NCI-H1105 treated with DMSO at 0.1 percent for 48 hours (cell line): ENCODE data around the gene MKX.
A peak's percentile ranks its signal among the peaks of the same experiment; 100 is the strongest.

ENCODE experiments used
- DNase-seq: peaks from one replicate; lab custom pipeline; 2025; lab: John Stamatoyannopoulos, UW

MKX gene, protein sequence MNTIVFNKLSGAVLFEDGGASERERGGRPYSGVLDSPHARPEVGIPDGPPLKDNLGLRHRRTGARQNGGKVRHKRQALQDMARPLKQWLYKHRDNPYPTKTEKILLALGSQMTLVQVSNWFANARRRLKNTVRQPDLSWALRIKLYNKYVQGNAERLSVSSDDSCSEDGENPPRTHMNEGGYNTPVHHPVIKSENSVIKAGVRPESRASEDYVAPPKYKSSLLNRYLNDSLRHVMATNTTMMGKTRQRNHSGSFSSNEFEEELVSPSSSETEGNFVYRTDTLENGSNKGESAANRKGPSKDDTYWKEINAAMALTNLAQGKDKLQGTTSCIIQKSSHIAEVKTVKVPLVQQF

DNA sequence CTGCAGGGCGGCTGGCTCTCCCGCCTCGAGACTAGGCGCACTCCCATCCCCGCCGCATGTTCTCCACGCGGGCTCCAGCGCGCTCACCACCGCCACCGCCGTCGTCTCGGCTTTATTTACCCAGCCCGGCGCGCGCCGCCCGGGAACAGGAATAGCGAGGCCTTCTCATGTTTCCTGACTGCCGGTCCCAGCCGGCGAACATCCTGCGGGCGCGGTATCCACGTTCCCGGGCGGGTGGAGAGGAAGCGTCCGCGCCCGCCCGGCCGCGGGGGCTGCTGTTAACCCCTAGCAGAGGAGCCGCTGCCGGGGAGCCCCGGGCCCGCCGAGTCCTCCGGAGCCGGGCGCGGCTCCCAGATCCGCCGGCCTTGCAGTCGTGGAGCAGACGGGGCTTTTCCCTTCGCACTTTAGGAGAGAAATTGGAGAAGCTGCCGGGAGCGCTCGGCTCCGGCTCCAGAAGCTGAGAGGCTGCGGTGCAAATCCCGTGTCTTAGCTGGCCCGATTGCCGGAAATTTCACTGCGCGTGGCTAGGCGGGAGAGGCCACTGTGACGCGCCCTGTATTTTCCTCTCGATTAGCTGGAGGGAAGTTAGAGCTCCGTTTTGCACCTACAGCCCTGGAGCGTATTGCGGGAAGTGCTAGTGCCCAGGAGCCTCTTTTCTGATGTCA is at the start of gene MKX:
TSS of gene MKX (minus strand) at position 88 of the 665 bp plus-strand sequence. CDS start 2,404 bp downstream, outside the sequence.
- DNase-seq: peak; percentile 3

DNA sequence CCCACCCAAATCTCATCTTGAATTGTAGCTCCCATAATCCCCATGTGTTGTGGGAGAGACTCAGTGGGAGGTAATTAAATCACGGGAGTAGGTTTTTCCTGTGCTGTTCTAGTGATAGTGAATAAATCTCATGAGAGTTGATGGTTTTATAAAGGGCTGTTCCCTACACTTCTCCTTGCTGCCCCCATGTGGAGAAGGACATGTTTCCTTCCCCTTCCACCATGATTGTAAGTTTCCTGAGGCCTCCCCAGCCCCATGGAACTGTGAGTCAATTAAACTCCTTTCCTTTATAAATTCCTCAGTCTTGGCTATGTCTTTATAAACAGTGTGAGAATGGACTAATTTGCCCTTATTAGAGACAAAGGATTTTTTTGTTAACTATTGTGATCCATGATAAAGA is 48.5 kb upstream of the MKX start:
- DNase-seq: no peak

DNA sequence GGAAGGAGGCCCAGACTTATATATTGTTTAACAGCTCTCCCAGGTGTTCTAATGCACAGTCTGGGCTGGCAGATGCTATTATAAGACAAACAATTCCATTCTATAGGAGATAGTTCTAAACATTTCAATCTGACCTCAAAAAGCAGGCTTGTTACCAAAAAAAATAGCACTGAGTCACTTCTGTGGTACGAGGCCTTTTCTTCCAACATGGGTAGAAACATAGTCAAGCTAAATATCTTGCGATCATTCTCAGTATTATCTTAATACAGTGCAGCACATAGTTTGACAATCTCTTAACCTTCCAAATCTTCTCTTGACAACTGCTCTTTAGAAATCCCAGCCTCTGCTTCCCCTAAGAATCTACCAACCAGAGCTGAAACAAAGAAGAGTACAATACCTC is 46.6 kb upstream of the MKX start:
- DNase-seq: no peak

DNA sequence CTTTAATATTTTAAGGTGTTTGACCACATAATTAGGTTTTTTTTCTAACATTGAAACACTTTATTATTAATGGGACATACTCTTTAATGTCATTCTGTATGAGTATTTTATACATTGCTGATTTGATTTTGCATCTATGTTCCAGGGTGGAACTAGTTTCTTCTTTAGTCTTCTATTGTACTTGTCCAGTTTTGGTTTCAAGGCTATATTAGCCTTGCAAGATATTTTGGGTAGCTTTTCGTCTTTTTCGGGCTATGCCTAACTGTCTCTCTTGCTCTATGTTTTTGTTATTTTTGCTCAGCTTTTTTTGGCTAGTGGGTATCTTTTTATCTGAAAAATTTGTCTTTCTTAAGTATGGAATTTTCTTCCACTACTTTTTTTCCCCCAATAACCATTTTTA is 38.7 kb upstream of the MKX start:
- no peak for DNase-seq

DNA sequence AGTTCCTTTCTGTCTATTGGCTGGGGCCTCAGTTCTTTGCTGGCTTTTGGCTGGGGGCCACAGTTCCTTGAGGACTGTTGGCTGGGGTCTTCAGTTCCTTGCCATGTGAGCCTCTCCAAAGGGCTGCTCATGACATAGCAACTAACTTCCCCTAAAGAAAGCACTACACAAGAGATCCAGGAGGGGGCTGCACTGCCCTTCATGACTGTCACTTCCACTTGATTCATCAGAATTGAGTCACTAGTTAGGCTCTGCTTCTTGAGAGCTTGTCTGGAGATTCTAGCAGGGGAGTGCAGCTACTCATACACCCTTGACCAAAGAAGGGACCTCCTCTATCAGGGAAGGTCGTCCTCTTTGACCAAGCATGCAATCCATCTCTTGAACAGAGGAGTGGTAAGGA is 38.0 kb upstream of the MKX start:
- DNase-seq: no peak

DNA sequence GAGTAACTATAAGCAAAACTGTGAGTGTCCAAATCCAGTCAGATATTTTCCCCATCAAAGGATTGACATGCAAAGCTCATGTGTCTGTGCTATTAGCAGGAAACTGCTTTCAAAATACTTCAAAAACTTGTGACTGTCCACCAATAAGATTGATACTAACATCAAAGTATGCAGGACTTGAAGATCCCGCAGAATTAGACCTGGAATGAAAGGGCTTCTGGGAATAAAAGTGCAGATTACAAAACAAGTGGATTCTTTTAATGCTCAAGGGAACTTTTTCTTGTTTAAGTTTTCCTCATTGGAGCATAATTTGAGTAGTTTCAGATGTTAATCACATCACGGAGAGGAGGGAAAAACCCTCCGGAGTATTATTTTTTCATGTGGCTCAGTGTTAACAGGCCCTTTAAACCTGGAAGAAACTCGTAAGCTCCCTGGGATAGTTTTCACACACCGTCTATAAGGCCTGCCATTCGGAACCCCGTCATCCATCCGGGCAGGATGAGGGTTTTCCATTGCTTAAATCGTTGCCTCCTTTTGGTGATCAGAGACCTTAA is 33.9 kb upstream of the MKX start:
- no peak for DNase-seq

DNA sequence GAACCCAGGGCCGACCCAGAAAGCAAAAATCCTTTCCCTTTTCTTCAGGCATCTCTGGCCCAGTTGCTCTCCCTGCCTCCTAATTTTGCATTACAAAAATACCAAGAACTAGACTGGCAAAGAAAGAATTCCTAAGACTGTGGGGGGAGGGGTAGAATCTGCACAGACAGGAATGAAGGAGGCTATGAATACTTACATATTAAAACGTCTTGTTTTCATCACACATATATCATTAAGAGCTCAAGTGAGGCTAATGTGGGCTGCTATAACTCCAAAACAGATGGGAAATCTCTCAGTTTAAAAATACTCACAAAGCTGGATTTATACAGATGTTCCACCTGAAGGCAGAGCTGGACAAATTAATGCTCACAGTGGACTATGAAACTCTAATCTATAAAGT is 29.2 kb upstream of the MKX start:
- no peak for DNase-seq

DNA sequence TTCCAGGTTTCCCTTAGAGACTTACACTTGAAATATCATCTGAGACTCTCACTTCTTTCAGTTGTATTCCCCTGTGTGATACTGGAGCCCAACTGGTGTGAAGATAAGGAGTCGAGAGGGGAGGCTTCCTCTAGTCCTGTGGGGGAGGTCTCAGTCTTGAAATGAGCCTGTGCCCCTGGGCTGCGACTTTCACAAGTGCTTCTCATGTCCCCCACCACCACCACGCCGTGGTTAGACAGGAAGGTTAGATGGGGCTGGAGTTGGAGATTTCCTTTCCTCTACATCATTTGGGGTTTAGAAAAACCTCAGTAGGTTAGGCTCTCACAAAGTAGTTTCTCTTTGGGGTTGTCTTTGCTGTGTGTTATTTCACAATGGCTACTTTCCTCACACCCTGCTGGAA is 25.6 kb upstream of the MKX start:
- no peak for DNase-seq

DNA sequence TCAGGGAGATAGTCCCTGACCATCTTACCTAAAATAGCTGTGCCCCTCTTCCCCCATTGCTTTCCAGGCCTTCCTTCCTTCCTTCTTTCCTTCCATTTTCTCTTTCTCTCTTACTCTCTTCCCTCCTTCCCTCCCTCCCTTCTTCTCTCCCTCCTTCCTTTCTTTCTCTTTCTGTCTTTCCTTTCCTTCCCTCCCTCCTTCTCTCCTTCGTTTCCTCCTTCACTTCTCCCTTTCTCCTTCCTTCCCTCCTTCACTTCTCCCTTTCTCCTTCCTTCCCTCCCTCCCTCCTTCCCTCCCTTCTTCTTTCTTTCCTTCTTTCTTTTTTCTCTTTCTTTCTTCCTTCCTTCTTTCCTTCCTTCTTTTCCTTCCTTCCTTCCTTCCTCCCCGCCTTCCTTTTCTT is 24.6 kb upstream of the MKX start:
- DNase-seq: no peak

DNA sequence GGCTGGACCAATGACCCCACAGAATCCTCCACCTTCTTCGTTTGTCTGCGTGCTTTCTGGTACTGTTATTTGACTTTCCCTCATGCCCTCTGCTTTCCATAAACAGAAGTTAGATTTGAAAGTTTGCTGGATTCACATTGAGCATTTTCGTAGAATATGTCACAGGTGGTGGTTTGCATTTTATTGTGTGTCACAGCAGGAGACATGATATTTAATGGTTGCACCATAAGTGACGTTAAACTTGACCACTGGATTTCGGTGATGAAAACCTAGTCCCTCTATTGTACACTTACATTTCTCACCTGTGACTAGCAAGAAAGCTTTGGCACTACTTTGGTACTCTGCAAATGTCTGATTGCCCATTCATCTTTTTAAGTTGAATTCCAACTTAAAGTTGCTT is 15.2 kb upstream of the MKX start:
- DNase-seq: no peak

DNA sequence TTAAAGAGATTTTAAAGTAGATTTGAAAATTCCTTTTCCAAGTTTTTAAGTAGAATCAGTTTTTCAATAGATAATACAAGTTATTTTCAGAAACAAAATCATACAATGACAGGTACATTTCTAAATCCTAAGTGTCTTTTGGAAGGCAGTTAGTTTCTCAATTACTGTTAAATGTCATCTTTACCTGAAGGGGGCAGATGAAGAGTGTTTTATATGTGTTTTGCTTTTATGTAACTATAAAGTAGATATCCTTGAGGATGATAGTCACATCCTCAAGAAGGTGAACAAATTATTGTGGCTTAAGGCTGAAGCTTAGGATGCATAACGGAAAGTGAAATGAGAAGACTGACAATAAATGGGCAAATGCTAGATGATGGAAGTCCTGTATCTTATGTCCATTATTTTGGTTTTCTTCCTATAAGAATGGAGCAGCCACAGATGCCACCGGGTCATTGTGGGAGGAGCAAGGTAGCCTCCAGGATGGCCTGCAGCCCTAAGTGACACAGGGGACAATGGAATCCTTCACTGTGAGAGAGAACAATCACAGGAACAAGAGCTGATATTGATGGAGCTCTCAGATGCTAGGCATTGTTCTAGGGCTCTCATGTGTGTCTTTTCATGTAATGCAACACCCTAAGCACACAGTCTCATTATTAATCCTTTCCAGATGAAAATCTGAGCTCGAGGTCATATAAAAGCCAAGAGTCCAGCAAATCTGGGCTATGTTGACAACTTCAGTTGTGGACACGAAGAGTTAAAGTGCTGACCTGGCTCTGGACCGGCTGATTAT is 14.1 kb upstream of the MKX start:
- no peak for DNase-seq

DNA sequence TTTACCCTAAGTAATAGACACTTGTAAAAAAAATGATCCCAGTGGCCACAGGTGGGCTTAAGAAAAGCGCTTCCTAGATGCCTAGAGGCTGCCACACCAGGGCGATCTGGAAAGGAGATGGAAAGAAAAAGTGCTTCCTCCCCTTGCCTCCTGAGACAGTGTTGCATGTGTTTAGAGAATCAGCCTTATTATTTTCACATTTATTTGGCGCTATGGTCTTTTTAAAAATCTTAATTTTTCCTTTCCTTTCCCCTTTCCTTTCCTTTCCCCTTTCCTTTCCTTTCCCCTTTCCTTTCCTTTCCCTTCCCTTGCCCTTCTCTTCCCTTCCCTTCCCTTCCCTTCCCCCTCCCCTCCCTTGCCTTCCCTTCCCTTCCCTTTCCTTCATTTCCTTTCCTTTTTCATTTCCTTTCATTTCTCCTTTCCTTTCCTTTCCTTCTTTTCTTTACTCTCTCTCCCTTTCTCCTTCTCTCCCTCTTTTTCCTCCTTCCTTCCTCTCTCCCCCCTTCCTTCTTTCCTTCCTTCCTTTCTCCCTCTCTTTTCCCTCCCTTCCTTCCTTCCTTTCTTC is 7.1 kb upstream of the MKX start:
- no peak for DNase-seq

DNA sequence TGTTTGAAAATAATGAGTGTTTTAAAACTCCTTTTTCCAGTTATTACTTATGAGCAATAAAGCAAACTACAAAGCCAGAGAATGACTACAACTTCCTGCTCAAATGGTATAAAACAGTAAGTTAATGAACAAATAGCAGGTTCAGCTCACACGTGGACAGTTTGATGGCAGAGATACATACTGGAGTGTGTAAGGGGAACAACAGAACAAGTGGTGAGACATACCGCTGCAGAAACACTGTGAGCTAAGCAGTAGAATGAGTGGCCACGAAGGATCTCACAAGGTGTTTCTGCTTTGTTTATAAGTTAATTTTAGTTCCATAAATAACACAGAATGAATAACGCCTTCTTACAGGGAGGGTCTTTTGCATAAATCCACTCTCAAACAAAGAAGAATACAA is 3.0 kb upstream of the MKX start:
- no peak for DNase-seq

DNA sequence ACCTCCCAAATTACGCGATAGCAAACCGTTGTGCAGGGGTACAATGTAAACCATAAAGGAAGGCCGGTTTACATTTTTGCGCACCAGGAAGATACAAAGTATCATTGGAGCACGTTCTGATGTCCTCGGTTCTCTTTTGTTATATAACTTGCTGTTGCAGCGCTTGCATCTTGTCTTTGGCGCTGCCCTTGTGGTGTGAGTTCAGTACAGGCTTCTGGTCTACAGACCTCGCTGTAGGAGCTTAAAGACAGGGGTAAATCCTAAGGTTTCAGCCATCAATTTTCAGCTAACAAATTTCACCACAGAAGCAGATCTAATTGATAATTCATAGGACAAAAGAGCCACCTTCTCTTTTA is 1.5 kb upstream of the MKX start:
- no peak for DNase-seq

DNA sequence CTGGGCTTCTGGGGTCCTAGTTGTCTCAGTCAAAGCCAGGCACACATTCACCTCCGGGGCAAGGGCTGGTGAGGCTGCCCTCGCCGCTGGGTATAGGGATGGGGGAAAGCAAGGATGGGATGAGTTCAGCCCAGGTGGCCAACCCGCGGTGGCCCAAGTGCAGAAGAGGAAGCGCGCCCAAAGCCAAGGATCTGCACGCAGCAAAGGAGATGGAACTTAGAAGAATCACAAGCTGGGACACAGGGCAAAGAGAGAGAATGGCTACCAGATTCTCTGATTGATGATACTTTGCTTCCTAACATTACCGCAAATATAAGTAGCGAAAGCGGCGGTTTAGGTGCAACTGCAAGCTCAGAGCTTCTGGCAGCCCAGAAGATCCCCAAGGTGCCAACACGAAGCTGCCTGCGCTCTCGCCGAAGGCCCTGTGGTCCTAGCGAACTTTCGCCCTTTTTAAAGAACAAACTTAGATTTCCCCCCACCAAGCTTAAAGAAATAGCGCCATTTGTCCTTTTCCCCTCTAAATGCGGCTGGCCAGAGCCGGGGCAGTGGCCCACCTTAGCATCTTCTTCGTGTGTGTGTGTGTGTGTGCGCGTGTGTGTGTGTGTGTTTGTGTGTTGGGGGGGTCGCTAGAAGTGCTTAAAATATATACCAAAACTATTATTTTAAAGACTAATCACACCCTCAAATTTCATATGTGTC is 927 bp upstream of the MKX start:
- DNase-seq: no peak

DNA sequence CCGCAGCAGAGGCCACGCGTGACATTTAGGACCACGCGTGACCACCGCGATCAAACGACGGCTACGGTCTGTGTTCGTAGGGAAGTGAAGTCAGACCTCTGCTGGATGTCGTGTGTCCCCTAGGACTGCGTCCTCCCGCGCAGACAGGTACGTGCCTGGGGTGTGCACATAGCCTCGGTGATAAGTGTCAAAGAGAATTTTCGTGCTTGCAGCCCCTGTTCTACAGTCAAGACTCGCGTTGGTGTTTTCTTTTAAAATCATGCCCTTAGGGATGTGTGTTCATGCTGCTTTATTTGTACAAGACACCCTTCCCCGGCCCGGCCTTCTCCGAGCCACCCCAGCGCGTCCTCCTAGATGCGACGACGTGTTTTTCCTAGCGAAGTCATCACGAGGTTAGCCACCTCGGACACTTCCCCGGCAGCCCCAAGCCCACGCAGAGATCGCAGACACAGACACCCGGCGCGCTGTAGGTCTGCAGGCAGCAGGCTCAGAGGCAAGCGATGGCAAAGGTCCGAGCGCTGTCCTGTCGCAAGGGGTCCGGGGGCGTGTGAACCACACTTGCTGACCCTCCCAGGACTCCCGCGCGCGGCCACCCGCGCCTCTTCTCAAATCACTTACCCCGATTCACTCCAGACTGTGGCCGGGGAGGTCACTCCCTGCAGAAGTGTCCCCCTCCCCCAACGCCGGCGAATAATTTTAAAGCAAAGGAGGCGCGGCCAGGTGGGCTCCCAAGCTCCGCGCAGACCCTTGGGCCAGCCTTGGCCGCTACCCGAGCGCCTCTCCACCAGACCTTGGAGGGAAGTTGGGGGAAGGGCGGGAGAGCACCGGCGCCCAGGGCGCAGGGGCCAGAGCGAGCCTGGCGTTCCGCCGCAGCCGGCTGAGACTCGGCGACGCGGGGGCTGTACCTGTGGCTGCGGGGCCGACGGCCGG is 552 bp downstream of the MKX start:
- DNase-seq: peak; percentile 8

DNA sequence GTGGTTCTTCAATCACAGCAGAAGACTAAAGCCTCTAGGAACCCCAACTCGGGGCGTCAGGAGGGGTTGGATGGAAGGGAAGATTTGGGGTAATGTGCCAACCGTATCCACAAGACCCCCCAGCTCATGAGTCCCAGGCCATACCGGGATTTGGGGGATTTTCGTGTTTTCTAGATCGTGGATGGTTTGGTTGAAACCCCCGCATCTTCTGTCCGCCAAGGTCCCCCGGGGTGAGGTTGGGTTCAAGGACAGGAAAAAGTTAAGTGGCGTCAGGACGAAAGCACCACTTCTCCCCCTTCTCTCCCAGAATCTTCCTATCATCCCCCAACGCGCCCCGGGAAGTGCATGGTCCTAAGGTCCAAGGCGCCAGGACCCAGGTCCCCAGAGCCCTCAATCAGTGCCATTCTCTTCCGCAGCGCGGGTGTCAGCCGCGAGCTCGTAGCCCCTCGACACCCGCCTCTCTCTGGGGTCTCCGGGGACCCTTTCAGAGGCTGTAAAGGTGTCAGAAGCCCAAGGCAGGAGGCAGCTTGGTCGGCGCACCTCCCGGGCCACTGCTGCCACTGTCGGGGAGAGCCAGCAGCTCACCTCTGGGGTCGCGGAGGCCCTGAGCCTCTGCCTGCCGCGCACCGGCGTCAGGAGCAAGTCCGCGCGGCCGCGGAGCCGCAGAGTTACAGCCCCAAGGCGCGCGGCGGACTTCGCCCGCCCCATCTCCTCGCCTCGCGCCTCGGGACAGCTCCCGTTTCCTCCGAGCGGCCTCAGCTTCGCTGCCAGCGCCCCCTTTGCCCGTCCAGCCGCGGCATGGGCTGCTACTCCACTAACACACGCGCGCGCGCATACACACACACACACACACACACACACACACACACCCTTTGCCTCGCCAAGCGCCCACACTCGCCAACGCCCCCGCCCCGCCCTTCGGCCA is 1.5 kb downstream of the MKX start:
- peak; percentile 11 for DNase-seq

DNA sequence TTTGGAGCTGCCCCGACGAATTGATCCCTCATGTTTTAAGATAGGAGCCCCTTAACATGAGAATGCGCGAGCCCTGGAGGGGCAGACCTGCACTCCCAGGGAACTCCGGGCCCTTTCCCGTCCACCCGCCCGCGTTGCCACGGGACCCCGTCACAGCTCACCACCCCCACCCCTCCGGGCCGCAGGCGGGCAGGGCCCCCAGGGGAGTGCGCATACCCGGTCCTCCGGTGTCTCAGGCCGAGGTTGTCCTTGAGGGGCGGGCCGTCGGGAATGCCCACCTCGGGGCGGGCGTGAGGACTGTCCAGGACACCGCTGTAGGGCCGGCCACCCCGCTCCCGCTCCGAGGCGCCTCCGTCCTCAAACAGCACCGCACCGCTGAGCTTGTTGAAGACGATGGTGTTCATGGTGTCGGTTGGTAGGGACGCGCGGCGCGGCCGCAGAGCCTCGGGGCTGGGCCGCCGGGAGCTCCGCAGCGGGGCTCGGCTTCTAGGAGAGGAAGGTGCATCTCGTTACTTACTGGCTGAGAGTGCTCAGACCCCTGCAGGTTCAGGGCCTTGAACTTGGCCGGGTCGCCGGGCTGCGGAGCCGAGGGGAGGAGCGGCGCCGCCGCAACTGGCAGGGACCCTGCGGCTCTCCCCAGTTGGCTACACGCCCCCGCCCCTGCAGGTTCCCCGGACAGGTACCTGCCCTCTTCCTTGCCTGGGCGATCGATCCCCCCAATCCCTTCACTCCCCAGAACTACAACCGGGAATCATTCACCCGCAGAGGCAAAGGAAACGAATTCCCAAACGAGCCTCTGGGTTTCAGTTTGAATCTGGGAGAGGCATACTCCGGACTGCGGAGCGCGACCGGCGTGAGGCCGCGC is 2.4 kb downstream of the MKX start:
- DNase-seq: peak; percentile 8
